CD14-positive monocyte (primary cell): ENCODE data around the gene AGPAT2. TPM values are rescaled to one million over a fixed set of nuclear protein-coding genes. Genes with fewer than 3 reads are reported as not detected.
A peak's percentile ranks its signal among the peaks of the same experiment; 100 is the strongest.

Source experiments
- DNase-seq, 3 donors: peaks; one replicate each; pipeline ENCODE4 v3.0.0-alpha.2; 2011 to 2022
- H2AFZ ChIP-seq: 2 replicates; pipeline ENCODE4 v1.6.0; 2012; ENCODE audit warnings: mild to moderate bottlenecking, low read depth, low read length, inconsistent platforms; ENCODE audit not compliant: insufficient read depth, poor library complexity, severe bottlenecking
- H3K27ac ChIP-seq, 2 donors: 1 replicate in 1 of 2; 2 replicates in 1 of 2; pipeline ENCODE4 v1.5.1; 2012 to 2013; ENCODE audit warnings: low read length in 2 of 2, control low read depth in 1 of 2, inconsistent platforms in 1 of 2, low read depth in 1 of 2, mild to moderate bottlenecking in 1 of 2
- H3K27me3 ChIP-seq, 2 donors: one replicate each; pipeline versions ENCODE4 v1.6.0 to v1.6.1; 2011 to 2013; ENCODE audit warnings: low read length in 2 of 2; ENCODE audit not compliant: control insufficient read depth in 2 of 2, insufficient read depth in 2 of 2
- H3K36me3 ChIP-seq, 2 donors: replicated peaks in 1 of 2; 1 replicate in 1 of 2; 2 replicates in 1 of 2; pipeline versions ENCODE4 v1.5.1 to v1.6.1; 2012 to 2013; ENCODE audit warnings: low read length in 2 of 2, control low read depth in 1 of 2, inconsistent platforms in 1 of 2, mild to moderate bottlenecking in 1 of 2; ENCODE audit not compliant: insufficient read depth in 2 of 2, control insufficient read depth in 1 of 2
- H3K4me1 ChIP-seq, 2 donors: 1 replicate in 1 of 2; 2 replicates in 1 of 2; pipeline versions ENCODE4 v1.5.1 to v1.6.1; 2012 to 2013; ENCODE audit warnings: low read length in 2 of 2, control low read depth in 1 of 2, inconsistent platforms in 1 of 2, mild to moderate bottlenecking in 1 of 2, moderate library complexity in 1 of 2; ENCODE audit not compliant: insufficient read depth in 2 of 2, control insufficient read depth in 1 of 2
- H3K4me2 ChIP-seq: replicated peaks from 2 replicates; pipeline ENCODE3; 2012; ENCODE audit warnings: low read length, moderate library complexity, mild to moderate bottlenecking; ENCODE audit not compliant: poor library complexity, severe bottlenecking; ENCODE audit errors: extremely low read depth
- H3K4me3 ChIP-seq, 3 experiments: fragments of 200-600 bp in 1 of 3; sonication (generic) in 1 of 3; replicated peaks in 1 of 3; 1 replicate in 2 of 3; 2 replicates in 1 of 3; pipeline ENCODE4 v1.5.1; 2011 to 2013; ENCODE audit warnings: low read length in 3 of 3, mild to moderate bottlenecking in 3 of 3, control low read depth in 2 of 3, low read depth in 2 of 3, inconsistent platforms in 1 of 3, moderate library complexity in 1 of 3
- H3K79me2 ChIP-seq: 2 replicates; pipeline ENCODE4 v1.6.0; 2012; ENCODE audit warnings: mild to moderate bottlenecking, control low read depth, inconsistent platforms, low read length, moderate library complexity; ENCODE audit not compliant: insufficient read depth
- H3K9ac ChIP-seq: 2 replicates; pipeline ENCODE4 v1.6.0; 2017; ENCODE audit warnings: low read length, mild to moderate bottlenecking; ENCODE audit not compliant: insufficient read depth, poor library complexity, severe bottlenecking
- H3K9me3 ChIP-seq, 2 donors: replicated peaks in 1 of 2; 1 replicate in 1 of 2; 2 replicates in 1 of 2; pipeline versions ENCODE4 v1.5.1 to v1.6.1; 2012 to 2013; ENCODE audit warnings: low read length in 2 of 2, control low read depth in 1 of 2; ENCODE audit not compliant: control insufficient read depth in 1 of 2, insufficient read depth in 1 of 2
- H4K20me1 ChIP-seq: 2 replicates; pipeline ENCODE4 v1.6.0; 2012; ENCODE audit warnings: mild to moderate bottlenecking, low read length, control low read depth, moderate library complexity; ENCODE audit not compliant: insufficient read depth
- H3K27ac Mint-ChIP-seq, 7 donors: one replicate each; pipeline ENCODE4 v1.8.0; 2020; ENCODE audit warnings: mild to moderate bottlenecking in 7 of 7, mixed read lengths in 7 of 7, moderate library complexity in 6 of 7, inconsistent platforms in 2 of 7
- H3K27me3 Mint-ChIP-seq, 3 donors: one replicate each; pipeline ENCODE4 v1.8.0; 2021 to 2022; ENCODE audit warnings: low read depth in 3 of 3, mild to moderate bottlenecking in 3 of 3, mixed read lengths in 3 of 3, moderate library complexity in 3 of 3, inconsistent platforms in 1 of 3
- H3K36me3 Mint-ChIP-seq, 2 donors: one replicate each; pipeline ENCODE4 v1.8.0; 2020; ENCODE audit warnings: mixed read lengths in 2 of 2, inconsistent platforms in 1 of 2, mild to moderate bottlenecking in 1 of 2
- H3K4me1 Mint-ChIP-seq: one replicate; pipeline ENCODE4 v1.8.0; 2020; ENCODE audit warnings: mild to moderate bottlenecking, mixed read lengths
- H3K4me3 Mint-ChIP-seq, 2 donors: one replicate each; pipeline ENCODE4 v1.8.0; 2020; ENCODE audit warnings: mild to moderate bottlenecking in 2 of 2, mixed read lengths in 2 of 2, moderate library complexity in 1 of 2
- H3K9me3 Mint-ChIP-seq, 7 donors: one replicate each; pipeline ENCODE4 v1.8.0; 2020 to 2022; ENCODE audit warnings: mixed read lengths in 7 of 7, mild to moderate bottlenecking in 6 of 7, moderate library complexity in 6 of 7, inconsistent platforms in 2 of 7
- CTCF ChIP-seq: fragments of 200-600 bp; IDR thresholded peaks from one replicate; pipeline ENCODE4 v1.8.0; 2022; ENCODE audit warnings: antibody characterized with exemption, mild to moderate bottlenecking
- WGBS: methylation state at CpG from one replicate; pipeline ENCODE4 v1.1.5; 2013; ENCODE audit warnings: missing lambda C conversion rate; ENCODE audit not compliant: insufficient coverage; 5-methylcytosine and 5-hydroxymethylcytosine counted together
- intact Hi-C, 2 donors: fragments of 100-400 bp; cut with micrococcal nuclease; formaldehyde crosslinking; loops; one replicate each; pipeline versions ENCODE4 v1.15.0 to v1.15.1; 2023
- polyA plus RNA-seq, 3 donors: library from polyadenylated mRNA; depleted of rRNA in 1 of 3; unstranded in 2 of 3; stranded (reverse) in 1 of 3; fragments of 300-500 nt in 2 of 3; fragments of >200 nt in 1 of 3; fragmentation: Illumina TruSeq in 2 of 3; gene quantifications; 1 replicate in 2 of 3; 2 replicates in 1 of 3; pipeline ENCODE4 v1.2.3, GENCODE V29; 2012 to 2021

Gene AGPAT2
- polyA plus RNA-seq, 3 donors, result 80.1 to 139 (median 116) TPM

GRCh38 chr9:136664000-136664915 is 23.0 kb downstream of the AGPAT2 start:
- WGBS, result 51% methylated on average over 26 of the region's 27 CpGs
- H3K27me3 ChIP-seq, result peaks cover 57 to 84% of the 10 kb centered on the region in 2 donors
- H3K4me3 Mint-ChIP-seq, result peak overlapping the region in 1 of 2 donors; percentile 78
- peaks cover 0 to 4% of the 10 kb centered on the region in 2 donors for H3K9me3 ChIP-seq
- H3K4me1 Mint-ChIP-seq, result peaks cover 8% of the 10 kb centered on the region
- H3K36me3 Mint-ChIP-seq, result no peaks in the 10 kb centered on the region
- no peaks in the 10 kb centered on the region for H3K79me2 ChIP-seq
- no peaks in the 10 kb centered on the region for H3K36me3 ChIP-seq
- H3K27me3 Mint-ChIP-seq, result peaks cover 73 to 90% (median 84%) of the 10 kb centered on the region in 3 donors
- H3K27ac ChIP-seq, result no peak overlapping the region
- H3K27ac Mint-ChIP-seq, result no peak overlapping the region
- H2AFZ ChIP-seq, result no peak overlapping the region
- peaks cover 4 to 19% of the 10 kb centered on the region in 2 donors for H3K4me1 ChIP-seq
- intact Hi-C loops, result no loop called here
- no peaks in the 10 kb centered on the region for H4K20me1 ChIP-seq
- H3K4me2 ChIP-seq, result no peak overlapping the region
- no peak for TF ChIP-seq CTCF
- H3K9ac ChIP-seq, result no peak overlapping the region
- H3K4me3 ChIP-seq, result no peak overlapping the region
- peaks cover 0 to 12% (median 7%) of the 10 kb centered on the region in 7 donors for H3K9me3 Mint-ChIP-seq
- no peak for DNase-seq

GRCh38 chr9:136662656-136663581 is 24.3 kb downstream of the AGPAT2 start, which contains the start of gene EGFL7:
Gene EGFL7 (plus strand): TSS chr9:136662916. CDS start chr9:136668283, 5,367 bp downstream.
- H3K36me3 Mint-ChIP-seq, result peaks cover 0 to 1% of the 10 kb centered on the region in 2 donors
- H3K36me3 ChIP-seq, result no peaks in the 10 kb centered on the region
- H3K27ac Mint-ChIP-seq, result no peak within 1 kb of the TSS
- intact Hi-C loops, result no loop called here
- peaks cover 0 to 13% (median 8%) of the 10 kb centered on the region in 7 donors for H3K9me3 Mint-ChIP-seq
- no peaks in the 10 kb centered on the region for H3K79me2 ChIP-seq
- DNase-seq, result no peak
- 32% methylated on average over 35 of the region's 38 CpGs for WGBS
- peaks cover 14% of the 10 kb centered on the region for H3K4me1 Mint-ChIP-seq
- no peak within 1 kb of the TSS for H3K4me3 ChIP-seq
- peaks cover 70 to 90% of the 10 kb centered on the region in 2 donors for H3K27me3 ChIP-seq
- H3K27me3 Mint-ChIP-seq, result peaks cover 76 to 93% (median 88%) of the 10 kb centered on the region in 3 donors
- H3K27ac ChIP-seq, result no peak within 1 kb of the TSS
- peak within 1 kb of the TSS in 1 of 2 donors; percentile 62 for H3K4me3 Mint-ChIP-seq
- no peak for TF ChIP-seq CTCF
- H4K20me1 ChIP-seq, result no peaks in the 10 kb centered on the region
- H3K9me3 ChIP-seq, result peaks cover 0 to 7% of the 10 kb centered on the region in 2 donors
- no peak within 1 kb of the TSS for H3K4me2 ChIP-seq
- no peak within 1 kb of the TSS for H2AFZ ChIP-seq
- no peak within 1 kb of the TSS for H3K9ac ChIP-seq
- H3K4me1 ChIP-seq, result peaks cover 4 to 15% of the 10 kb centered on the region in 2 donors
